ENCODE results near the gene TTLL10.
A peak's percentile ranks its signal among the peaks of the same experiment; 100 is the strongest.

The TTLL10 gene

DNA sequence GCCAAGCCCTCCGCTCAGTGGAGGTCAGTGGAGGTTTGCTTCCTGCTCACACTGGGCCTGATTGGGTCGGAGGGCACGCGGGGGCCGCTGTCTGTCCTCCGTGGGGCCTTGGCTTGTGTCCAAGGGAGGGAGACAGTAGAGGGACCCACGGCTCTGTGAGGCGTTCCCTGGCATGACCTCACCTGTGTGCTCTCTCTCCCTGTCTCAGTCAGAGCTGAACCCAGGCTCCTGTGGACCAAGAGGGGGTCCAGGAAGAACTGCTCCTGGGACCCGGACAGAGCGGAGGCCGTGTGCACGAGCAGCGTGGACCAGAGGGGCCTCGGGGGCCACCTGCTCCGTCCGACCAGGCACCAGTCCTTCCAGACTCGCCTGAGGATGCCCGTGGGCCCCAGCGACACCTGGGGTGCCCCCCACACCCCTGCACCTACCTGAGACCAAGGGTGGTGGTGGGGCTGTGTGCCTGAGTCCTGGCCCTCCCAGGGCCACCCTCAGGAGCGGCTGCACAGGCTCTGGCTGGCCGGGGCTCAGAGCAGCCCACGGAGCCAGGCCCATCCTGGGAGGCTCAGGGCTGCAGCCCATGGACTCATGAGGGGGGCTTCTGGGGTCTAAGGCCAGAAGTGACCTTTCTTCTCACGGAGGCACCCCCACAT lies 13.3 kb upstream of the TTLL10 start:
- DNase-seq, result no peak

DNA sequence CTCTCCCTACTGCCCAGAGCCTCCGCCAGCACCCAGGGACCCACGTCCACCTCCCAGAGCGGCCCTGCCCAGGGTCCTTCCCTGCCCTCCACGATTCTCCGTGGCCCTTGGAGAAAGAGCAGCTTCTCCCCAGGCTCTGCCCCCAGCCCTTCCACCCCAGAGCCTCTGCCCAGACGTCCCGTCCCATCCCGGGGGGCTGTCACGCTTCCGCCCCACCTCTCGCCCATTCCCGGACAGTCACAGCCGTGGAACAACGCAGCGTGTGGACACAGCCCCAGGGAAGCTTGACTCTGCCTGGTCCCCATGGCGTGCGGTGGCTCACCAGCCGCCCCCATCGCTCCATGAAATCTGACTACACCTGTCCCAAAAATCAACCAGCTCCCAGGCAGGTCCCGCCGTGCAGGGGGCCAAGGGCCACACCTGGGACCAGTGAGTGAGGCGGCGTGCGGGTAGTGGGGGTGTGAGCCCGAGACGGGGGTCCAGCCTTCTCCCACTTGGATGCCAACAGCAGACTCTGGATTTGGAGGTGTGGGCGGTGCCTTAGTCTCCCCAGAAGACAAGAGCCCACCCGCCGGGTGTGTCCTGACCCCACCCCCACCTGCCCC lies 12.5 kb upstream of the TTLL10 start:
- no peak for DNase-seq

DNA sequence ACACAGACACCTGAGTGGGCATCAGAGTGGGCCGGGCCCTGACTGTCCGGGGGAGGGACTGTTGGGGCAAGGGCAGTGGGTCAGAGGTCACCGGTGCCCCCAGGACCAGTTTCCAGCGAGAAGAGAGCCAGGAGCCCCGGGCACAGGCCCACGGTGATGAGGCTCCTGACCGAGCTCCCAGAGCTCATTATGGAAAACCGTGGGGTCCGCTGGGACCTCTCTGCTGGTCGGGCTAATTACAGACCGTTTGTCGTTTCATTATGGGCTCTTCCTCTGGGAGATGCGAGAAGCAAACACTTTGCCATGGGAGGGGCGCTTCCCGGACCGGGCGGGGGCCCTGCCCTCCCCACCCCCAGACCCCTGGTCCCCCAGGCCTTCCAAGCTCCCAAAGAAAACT lies 12.0 kb upstream of the TTLL10 start:
- no peak for DNase-seq

DNA sequence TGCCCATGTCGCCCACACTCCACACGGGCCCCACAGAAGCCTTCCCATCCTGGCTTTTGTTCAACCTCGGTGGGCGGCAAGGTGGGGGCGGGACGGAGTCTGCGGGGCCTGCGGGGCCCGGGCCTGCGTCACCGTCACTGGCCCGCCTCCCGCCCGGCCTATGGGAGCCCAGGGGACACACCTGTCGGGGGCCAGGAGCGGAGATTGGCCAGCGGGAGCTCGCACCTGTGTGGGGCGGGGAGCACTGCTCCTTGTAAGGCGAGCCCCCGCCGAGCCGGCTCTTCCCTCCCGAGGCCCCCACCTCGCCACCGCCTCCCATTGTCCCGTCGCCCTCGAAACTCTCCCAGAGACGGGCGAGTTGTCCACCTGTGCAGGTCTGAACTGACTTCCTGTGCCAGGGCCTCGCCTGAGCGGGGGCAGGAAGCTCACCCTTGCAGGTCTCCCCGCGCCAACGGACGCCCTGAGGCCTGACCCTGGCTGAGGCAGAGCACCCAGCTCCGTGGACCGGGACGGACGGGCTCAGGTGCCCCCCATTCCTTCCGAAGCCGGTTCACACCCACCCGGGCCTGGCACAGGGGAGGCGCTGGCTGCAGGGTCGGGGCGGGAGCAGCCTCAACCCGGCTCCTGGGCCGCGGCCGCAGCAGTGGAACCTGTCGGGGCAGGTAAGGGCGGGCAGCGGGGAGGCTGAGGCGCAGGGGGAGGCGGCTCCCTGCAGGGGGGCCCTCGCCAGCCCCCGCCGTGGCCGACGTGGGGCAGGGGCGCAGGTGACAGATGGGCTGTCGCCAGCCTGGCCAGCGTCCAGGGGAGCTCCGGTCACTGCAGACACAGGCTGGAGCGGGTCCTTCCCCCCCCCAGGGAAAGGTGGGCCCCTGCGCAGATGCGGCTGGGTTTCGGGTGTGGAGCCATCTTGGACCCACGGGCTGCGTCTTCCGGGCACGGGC lies 10.8 kb upstream of the TTLL10 start:
- peak; percentile 91 for DNase-seq

DNA sequence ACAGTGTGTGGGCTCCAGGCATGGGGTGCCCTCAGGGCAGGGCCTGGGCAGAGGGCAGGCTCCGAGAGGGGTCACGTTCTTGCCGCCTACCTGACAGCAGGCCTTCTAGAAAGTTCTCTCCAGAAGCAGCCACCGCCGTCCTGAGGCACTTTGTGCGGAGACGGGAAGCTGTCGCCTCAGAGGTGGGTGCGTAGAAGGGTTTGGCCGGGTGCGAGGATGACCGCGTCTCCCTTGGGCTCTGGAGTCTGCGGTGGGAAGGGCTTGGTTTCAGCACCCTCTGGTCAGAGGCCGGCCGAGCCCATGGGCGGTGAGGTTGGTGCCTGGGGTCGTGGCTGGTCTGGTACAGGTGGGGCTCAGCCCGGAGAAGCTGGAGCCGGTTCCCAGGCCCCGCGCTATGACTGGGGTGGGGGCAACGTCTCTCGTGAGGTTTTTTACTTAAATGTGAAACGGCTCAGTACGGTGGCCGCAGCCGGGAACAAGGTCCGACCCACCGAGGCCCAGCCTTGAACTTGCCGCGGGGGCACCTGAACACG lies 10.1 kb upstream of the TTLL10 start:
- DNase-seq, result no peak

DNA sequence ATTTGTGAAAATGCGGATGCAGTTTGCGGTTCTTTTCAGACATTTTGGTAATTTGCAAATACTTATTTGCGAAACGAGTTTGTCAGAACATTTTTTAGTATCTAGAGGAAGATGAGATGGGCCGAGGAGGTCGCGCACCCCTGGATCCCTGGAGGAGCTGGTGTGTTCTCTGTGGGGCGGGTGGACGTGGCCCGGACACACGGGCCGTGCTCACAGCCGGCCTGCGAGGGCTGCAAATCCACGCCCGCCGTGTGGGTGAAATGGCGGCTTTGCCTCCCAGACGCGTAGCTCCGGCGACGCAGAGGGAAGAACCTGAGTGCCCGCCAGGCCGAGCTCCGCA lies 9.3 kb upstream of the TTLL10 start:
- DNase-seq, result no peak

DNA sequence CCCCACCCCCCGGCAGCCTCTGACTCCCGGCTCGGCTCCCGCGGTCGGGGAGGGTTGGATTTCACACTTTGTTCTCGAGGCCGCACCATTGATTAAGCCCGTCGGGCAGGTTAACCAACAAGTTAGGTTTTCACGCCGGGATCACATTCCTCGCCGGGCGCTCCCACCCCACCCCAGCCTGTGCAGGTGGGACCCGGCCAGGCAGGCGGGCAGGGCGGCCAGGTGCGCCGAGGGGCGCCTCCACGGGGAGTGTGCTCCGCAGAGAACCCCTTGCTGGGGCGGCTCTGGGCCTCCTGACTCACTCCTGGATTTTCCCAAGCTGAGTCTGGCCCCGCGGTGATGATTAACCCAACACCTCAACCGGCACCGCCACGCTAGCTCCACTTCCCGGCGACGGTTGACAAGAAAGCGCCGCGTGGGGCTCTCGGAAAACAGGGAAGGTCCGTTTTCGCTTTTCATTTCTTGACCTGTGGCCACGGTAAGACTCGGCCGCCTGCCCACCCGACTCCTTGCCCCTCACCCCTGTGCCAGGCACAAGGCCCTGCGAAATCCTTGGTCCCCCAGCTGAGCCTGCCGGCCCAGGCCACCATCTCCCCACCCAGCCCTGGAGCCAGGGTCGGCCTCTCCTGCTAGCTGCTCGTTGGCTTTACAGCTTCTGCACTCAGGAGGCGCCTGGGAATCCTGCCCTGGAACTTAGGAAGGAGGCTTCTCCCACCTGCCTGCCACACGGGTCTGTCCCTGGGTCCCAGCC lies 8.8 kb upstream of the TTLL10 start:
- no peak for DNase-seq

DNA sequence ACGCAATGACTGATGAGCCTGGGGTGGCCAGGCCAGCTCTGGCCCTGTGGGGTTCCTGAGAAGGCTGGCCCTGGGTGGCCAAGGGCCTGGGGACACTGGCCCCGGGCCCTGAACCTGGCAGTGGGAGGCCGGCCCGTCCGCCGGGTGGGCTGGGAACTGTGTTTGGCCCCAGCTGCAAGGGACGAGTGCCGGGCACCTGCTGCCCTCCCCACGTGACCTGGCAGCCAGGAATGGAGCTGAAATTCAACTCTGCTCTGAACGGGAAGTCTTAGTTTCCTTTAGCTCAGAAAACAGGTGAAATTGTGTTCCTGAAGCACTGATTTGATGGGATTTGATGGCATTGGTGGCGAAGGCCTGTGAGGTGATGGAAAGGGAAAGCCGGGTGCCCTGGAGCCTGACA lies 8.2 kb upstream of the TTLL10 start:
- no peak for DNase-seq

DNA sequence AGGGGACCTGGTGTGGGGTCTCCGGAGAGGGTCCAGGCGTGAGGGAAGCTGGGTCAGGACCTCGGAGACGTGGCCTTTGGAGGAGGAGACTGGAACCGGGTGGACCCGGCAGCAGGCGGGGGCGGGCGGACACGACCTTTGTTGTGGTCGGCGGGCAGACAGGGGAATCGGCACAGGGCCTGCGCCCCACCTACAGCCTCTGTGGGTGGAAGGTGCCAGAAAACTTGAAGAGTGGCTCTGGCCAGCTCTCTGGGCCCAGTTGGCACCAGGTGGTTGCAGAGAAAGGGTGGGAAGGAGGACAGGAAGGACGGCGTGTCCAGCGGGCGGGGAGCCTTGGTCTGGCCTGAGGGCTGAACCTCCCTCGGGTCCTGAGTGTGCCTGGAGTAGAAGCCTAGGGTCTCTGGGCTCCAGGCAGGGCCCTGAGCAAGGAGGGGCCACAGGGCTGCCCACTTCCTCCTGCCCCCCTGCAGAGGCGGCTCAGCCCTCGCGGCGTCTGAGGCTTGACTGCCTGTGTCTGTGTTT lies 7.7 kb upstream of the TTLL10 start:
- no peak for DNase-seq

DNA sequence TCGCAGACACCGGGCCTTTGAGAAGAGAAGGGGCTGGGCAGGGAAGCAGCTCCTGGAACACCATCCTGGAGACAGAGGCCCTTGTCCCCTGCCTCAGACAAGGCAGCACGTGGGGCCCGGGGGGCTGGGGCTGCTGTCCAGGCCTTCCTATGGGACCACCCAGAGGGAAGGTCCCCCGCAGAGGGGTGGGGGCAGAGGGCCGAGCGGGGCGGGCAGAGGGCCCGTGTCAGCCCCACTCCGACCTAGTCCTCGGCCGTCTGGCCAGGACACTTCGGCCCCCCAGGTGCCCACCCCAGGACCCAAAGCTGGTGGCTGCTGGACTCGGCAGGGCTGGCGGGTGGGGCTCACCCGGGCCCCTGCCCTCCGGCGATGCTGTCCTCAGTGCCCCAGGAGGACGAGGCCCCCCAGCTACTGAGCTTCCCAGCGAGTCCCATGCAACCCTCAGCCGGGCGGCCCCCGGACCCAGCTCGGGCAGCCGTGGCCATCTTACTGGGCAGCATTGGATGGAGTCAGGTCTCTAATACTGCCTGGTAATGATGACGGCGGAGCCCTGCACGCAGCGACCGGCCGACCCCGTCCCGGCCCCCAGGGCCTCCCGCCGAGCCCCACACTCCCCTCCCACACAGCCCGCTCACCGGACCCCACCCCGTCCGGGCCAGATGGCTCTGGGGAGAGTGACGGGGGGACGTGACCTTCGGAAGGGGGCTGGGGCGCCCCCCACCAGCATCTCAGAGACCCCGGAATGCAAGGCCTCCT lies 6.9 kb upstream of the TTLL10 start:
- no peak for DNase-seq

DNA sequence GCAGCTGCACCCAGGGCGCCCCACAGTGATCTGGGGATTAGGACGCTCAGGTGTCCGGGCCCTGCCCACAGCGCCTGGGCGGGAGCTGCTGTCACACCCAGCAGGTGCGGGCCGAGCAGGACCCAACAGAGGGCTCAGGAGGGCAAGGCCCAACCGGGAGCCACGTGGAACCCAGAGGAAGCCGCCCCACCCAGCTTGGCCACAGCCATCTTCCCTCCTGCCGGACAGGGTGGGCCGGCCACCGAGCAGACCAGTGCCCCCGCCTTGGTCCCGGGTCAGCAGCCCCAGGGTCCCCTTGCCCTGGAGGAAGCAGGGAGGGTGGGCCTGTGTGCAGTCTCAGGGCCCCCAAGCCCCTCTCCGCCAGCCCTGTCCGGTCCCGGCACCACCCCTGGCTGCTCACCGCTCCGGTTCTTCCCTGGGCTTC lies 6.3 kb upstream of the TTLL10 start:
- no peak for DNase-seq

DNA sequence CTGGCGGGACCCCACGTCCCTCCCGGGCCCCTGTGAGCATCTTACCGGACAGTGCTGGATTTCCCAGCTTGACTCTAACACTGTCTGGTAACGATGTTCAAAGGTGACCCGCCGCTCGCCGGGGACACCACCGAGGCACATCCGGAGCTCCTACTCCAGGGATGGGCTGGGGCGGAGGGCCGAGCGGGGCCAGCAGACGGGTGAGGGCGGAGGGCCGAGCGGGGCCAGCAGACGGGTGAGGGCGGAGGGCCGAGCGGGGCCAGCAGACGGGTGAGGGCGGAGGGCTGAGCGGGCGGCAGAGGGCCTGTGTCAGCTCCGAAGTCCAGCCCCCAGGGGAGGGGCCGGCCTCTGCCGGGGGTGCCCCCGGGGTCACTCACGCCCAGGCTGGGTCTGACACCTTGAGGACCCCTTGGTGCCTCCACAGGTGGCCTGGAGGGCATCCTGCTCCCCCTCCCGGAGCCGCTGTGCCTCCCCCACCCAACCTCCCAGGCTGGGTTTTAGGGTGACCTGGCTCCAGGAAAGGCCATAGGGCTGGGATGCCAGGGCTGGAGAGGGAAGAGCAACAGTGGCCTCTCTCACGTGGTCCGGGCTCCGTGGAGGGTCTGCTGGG lies 5.7 kb upstream of the TTLL10 start:
- no peak for DNase-seq

DNA sequence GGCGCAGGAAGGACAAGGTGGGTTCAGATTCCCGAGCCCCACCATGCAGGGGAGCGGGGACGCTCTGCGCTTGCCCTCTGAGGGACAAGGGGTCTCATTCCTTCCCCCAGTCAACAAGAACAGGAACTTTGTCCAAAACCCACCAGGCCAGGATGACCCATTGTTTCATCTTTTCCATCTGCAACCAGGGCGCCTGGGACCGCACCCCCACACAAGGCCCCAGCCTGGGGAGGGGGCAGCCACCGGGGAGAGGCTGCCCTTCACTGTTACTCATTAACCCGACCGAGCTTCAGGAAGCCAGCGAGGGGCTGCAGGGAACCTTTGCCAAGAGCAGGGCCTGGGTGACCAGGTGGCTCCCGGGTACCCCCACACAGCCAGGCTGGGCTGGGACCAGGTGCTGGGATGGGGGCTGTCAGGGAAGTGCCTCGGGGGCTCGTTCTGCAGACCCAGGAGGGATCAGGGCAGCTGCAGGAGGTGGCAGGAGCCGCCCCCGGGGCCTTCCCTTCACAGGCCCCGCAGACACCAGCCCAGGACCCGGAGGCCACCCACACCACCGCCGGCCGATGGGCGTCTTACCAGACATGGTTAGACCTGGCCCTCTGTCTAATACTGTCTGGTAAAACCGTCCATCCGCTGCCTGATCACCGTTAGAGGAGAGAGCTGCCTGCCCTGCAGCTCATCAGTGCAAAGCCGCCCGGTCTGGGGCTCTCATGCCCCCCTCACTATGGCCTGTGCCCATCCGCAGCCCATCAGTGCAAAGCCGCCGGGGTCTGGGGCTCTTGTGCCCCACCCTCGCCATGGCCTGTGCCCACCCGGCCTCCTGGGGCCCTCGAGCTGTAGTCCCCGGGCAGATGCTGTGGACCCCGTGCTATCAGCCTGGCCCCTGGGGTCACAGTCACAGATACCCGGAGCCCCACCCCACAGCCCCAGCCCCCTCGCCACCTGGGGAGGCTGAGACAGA lies 4.9 kb upstream of the TTLL10 start:
- no peak for DNase-seq

DNA sequence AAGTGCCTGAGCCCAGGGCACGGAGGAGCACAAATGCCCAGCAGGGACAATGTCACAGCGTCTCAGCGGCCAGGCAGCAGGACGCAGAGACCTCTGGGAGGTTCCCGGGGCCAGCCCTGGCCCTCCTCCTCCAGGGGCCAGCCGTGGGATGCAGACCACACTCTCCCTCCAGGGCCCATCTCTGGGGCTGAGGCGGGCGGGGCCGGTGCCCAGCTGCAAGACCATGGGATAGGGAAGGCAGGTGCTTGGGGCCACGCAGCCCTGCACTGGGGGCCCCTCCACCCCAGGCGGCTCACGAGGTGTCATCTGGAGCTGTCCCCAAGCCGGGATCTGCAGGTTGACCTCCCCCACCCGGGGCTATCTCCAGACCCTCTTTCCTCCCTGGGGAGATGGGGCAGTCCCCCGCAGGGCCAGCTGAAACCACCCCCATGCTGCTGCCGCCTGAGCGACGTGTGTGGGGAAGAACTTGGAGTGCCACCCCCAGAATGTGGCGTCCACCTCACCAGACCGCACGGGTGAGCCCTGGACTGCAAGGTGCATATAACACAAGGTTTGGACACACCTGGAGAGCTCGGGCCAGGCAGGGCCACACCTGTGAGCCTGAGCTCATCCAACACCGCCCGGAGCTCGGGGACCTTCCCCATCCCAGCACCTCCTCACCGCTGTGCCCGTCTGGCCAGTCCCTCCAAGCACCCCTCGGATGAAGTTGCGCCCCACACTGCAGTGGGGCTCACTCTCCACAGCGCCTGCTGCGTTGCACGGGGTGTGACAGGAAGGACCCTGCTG lies 4.1 kb upstream of the TTLL10 start:
- DNase-seq, result no peak

DNA sequence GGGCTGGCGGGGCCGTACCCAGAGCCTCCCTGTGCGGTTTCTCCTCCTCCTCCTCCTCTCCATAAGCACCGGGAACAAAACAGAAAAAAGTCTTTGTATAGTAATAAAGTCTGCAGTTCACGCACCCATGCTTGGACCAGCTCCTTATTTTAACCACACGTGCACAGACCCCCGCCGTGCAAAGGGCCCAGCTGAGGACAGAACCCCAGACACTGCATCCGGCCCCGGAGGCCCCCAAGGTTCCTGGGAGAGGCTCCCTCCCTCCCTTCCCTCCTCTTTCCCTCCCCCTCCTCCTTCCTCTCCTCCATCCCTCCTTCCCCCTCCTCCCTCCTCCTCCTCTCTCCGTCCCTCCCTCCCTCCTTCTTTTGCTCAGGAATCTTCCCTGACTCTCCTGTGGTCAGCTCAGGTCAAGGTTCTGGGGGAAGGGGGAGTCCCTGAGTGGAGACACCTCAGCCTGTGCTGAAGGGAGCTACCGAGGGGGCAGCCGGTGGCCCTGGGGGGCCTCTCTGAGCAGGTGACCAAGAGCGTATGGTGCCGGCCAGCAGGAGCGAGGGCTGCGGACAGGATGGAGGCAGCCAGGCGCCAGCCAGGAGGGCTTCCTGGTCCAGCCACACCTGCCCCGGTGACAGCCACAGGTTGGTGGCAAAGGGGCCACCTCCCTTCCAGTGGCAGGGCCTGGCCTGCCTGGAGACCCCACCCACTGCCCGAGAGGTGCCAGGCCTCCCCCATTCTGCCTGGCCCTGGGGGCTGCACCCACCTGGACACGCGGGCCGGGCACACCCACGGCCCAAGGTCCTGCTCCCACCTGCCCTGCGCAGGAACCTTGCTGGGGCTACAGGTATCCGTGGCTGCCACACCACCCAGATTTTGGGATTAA lies 3.2 kb upstream of the TTLL10 start:
- DNase-seq, result no peak

DNA sequence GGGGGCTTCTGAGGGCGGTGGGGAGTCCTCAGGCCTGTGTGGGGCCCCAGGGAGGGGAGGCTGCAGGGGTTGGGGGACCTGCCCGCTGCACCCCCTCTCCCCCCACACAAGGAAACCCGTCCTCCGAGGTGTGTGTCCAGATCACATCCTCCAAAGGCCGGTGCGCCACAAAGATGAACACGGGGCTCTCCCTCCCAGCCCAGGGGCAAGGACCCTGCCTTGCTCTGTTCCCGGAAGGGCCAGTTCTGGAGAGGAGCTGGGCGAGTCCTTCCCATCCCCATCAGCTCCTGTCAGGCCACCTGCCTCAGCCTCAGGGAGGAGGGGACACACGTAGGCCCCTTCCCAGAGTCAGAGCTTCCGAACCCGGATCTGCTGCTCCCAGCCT lies 2.5 kb upstream of the TTLL10 start:
- no peak for DNase-seq

DNA sequence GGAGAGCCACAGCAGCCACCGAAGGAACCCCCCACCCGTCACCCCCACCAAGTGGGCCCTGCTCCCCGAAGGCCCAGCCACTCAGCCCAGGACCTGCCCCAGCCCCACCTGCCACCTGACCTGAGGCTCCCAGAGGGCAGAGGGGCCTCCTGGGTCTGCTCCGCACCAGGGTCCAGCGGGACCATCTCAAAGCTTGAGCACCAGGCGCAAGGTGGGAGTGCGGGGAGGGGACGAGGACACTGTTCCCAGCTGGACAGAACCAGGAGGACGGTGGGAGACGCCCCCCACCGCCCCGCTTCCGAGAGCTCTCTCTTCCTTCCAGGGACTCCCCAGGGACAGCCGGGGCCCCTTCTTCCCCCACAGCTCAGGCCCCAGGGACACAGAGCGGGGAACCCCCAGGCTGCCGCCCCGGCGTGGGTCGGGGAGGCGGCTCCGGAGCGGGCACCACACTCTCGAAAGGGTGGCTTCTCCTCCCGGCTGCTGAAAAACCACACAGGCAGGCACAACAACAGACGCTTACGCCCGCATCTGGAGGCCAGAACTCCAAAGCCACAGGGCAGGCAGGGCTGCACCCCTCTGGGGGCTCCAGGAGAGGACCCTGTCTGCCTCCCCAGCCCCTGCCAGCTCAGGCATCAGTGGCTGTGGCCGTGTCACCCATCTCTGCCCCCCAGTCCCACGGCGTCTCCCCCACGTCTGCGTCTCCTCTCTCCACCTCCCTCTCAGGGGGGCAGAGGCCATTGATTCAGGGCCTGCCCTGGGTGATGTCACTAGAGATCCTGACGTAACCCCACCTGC lies 1.9 kb upstream of the TTLL10 start:
- no peak for DNase-seq
